ENCODE results near the gene TCERG1L.

TCERG1L gene

GRCh38 chr10:131230641-131231322, 80.7 kb downstream of the TCERG1L start:
- TF ChIP-seq REST (IDR thresholded peaks at IDR 0.05; ENCODE audit: insufficient read depth in 1 of 2, low read depth in 2 of 2, low read length in 2 of 2) = no peak
- no peak for TF ChIP-seq SIN3A (IDR thresholded peaks at IDR 0.05; ENCODE audit: borderline replicate concordance, insufficient read depth, low read length)
- TF ChIP-seq TAF1 (IDR thresholded peaks at IDR 0.05; ENCODE audit: borderline replicate concordance, insufficient read depth, low read length) = no peak
- TF ChIP-seq POLR2AphosphoS5 (IDR thresholded peaks at IDR 0.05; ENCODE audit: low read depth, low read length) = no peak
- TF ChIP-seq FOXP2 (optimal IDR thresholded peaks at IDR 0.05; ENCODE audit: borderline replicate concordance, extremely low read depth, extremely low read length, insufficient read depth) = no peak

- TF ChIP-seq SIN3A (IDR thresholded peaks at IDR 0.05; ENCODE audit: borderline replicate concordance, insufficient read depth, low read length) (no peak), TAF1 (IDR thresholded peaks at IDR 0.05; ENCODE audit: borderline replicate concordance, insufficient read depth, low read length) (no peak), REST (IDR thresholded peaks at IDR 0.05; ENCODE audit: insufficient read depth in 1 of 2, low read depth in 2 of 2, low read length in 2 of 2) (no peak), POLR2AphosphoS5 (IDR thresholded peaks at IDR 0.05; ENCODE audit: low read depth, low read length) (no peak), FOXP2 (optimal IDR thresholded peaks at IDR 0.05; ENCODE audit: borderline replicate concordance, extremely low read depth, extremely low read length, insufficient read depth) (no peak)
Measured at GRCh38 chr10:131230166-131230565, 81.4 kb downstream of the TCERG1L start.

GRCh38 chr10:131227163-131227740, 84.3 kb downstream of the TCERG1L start:
- TF ChIP-seq FOXP2 (optimal IDR thresholded peaks at IDR 0.05; ENCODE audit: borderline replicate concordance, extremely low read depth, extremely low read length, insufficient read depth) (no peak), REST (IDR thresholded peaks at IDR 0.05; ENCODE audit: insufficient read depth in 1 of 2, low read depth in 2 of 2, low read length in 2 of 2) (no peak), TAF1 (IDR thresholded peaks at IDR 0.05; ENCODE audit: borderline replicate concordance, insufficient read depth, low read length) (no peak), POLR2AphosphoS5 (IDR thresholded peaks at IDR 0.05; ENCODE audit: low read depth, low read length) (no peak), SIN3A (IDR thresholded peaks at IDR 0.05; ENCODE audit: borderline replicate concordance, insufficient read depth, low read length) (no peak)

- no peak for TF ChIP-seq REST (IDR thresholded peaks at IDR 0.05; ENCODE audit: insufficient read depth in 1 of 2, low read depth in 2 of 2, low read length in 2 of 2)
- TF ChIP-seq FOXP2 (optimal IDR thresholded peaks at IDR 0.05; ENCODE audit: borderline replicate concordance, extremely low read depth, extremely low read length, insufficient read depth) = no peak
- TF ChIP-seq TAF1 (IDR thresholded peaks at IDR 0.05; ENCODE audit: borderline replicate concordance, insufficient read depth, low read length) = no peak
- no peak for TF ChIP-seq POLR2AphosphoS5 (IDR thresholded peaks at IDR 0.05; ENCODE audit: low read depth, low read length)
- no peak for TF ChIP-seq SIN3A (IDR thresholded peaks at IDR 0.05; ENCODE audit: borderline replicate concordance, insufficient read depth, low read length)
Measured at GRCh38 chr10:131226446-131227162, 84.9 kb downstream of the TCERG1L start.
